DOHH2 (cell line): ENCODE results near the gene POLR1D.

Experiments
- H3F3A ChIP-seq: fragments of 200-600 bp; sonication (generic), shearing (Covaris generic); 2 replicates; pipeline ENCODE4 v1.6.0; 2016; ENCODE audit warnings: antibody characterized with exemption, mild to moderate bottlenecking; ENCODE audit not compliant: control insufficient read depth, insufficient read depth
- H3K27ac ChIP-seq: fragments of 200-600 bp; sonication (generic); 2 replicates; pipeline ENCODE4 v1.5.1; 2014; ENCODE audit warnings: low read depth, mild to moderate bottlenecking, low read length, moderate library complexity
- H3K27me3 ChIP-seq: fragments of 200-600 bp; sonication (generic); 2 replicates; pipeline ENCODE4 v1.6.1; 2014; ENCODE audit warnings: mild to moderate bottlenecking, low read length, mixed read lengths; ENCODE audit not compliant: control insufficient read depth
- H3K36me3 ChIP-seq: fragments of 200-600 bp; sonication (generic); 2 replicates; pipeline ENCODE4 v1.6.1; 2014; ENCODE audit warnings: mild to moderate bottlenecking, low read length, moderate library complexity, mixed read lengths; ENCODE audit not compliant: control insufficient read depth
- H3K4me1 ChIP-seq: fragments of 200-600 bp; sonication (generic); 2 replicates; pipeline ENCODE4 v1.6.1; 2014; ENCODE audit warnings: mild to moderate bottlenecking, low read length, mixed read lengths; ENCODE audit not compliant: control insufficient read depth
- H3K4me2 ChIP-seq: fragments of 200-600 bp; sonication (generic); 2 replicates; pipeline ENCODE4 v1.6.0; 2014; ENCODE audit warnings: mild to moderate bottlenecking, low read length, moderate library complexity
- H3K4me3 ChIP-seq: fragments of 200-600 bp; sonication (generic); 2 replicates; pipeline ENCODE4 v1.5.1; 2014; ENCODE audit warnings: mild to moderate bottlenecking, low read length, mixed read lengths
- H3K79me2 ChIP-seq: fragments of 200-600 bp; sonication (generic); 2 replicates; pipeline ENCODE4 v1.6.1; 2014; ENCODE audit warnings: mild to moderate bottlenecking, low read length, mixed read lengths; ENCODE audit not compliant: control insufficient read depth
- H3K9me2 ChIP-seq: fragments of 200-600 bp; sonication (generic); replicated peaks from 2 replicates; pipeline ENCODE4 v1.6.1; 2014; ENCODE audit warnings: mild to moderate bottlenecking, low read length, mixed read lengths; ENCODE audit not compliant: control insufficient read depth
- H3K9me3 ChIP-seq: fragments of 200-600 bp; sonication (generic); 2 replicates; pipeline ENCODE4 v1.6.1; 2014; ENCODE audit warnings: antibody characterized with exemption, low read length, mixed read lengths; ENCODE audit not compliant: control insufficient read depth, insufficient read depth
- H4K20me1 ChIP-seq: fragments of 200-600 bp; sonication (generic); 2 replicates; pipeline ENCODE4 v1.6.0; 2014; ENCODE audit warnings: low read depth, mild to moderate bottlenecking, antibody characterized with exemption, low read length, moderate library complexity; ENCODE audit not compliant: control insufficient read depth, insufficient read depth
- CTCF ChIP-seq: fragments of 200-600 bp; sonication (generic); IDR thresholded peaks from one replicate; pipeline ENCODE4 v1.5.1; 2014; ENCODE audit warnings: antibody characterized with exemption, mild to moderate bottlenecking, low read depth, low read length; ENCODE audit not compliant: poor library complexity, severe bottlenecking
- EZH2phosphoT487 ChIP-seq: fragments of 200-600 bp; sonication (generic); IDR thresholded peaks from 2 replicates; pipeline ENCODE4 v1.6.1; 2017; ENCODE audit warnings: borderline replicate concordance, mild to moderate bottlenecking, antibody characterized with exemption, low read length, moderate library complexity, mixed read lengths

The POLR1D gene

GRCh38 chr13:27650312-27650711 lies 28.6 kb downstream of the POLR1D start:
- Histone ChIP-seq H3K36me3 (peaks cover 76% of the 10 kb centered on the region), H3K4me3 (no peak overlapping the region), H3K9me2 (no peaks in the 10 kb centered on the region), H3F3A (no peaks in the 10 kb centered on the region), H3K9me3 (no peaks in the 10 kb centered on the region; the same call in 1 of the 2 replicates), H3K27me3 (no peaks in the 10 kb centered on the region), H3K79me2 (peaks cover 32% of the 10 kb centered on the region), H3K4me2 (no peak overlapping the region), H3K27ac (no peak overlapping the region), H3K4me1 (no peaks in the 10 kb centered on the region), H4K20me1 (no peaks in the 10 kb centered on the region)
- TF ChIP-seq EZH2phosphoT487 (no peak), CTCF (no peak)

GRCh38 chr13:27654059-27654458 lies 32.4 kb downstream of the POLR1D start:
- peaks cover 50% of the 10 kb centered on the region for H3K36me3 ChIP-seq
- no peak overlapping the region for H3K4me3 ChIP-seq
- H3K4me2 ChIP-seq, result no peak overlapping the region
- H3K27ac ChIP-seq, result no peak overlapping the region
- TF ChIP-seq EZH2phosphoT487 (no peak), CTCF (no peak)
- no peaks in the 10 kb centered on the region for H3F3A ChIP-seq
- H4K20me1 ChIP-seq, result no peaks in the 10 kb centered on the region
- H3K9me2 ChIP-seq, result no peaks in the 10 kb centered on the region
- no peaks in the 10 kb centered on the region for H3K4me1 ChIP-seq
- H3K27me3 ChIP-seq, result no peaks in the 10 kb centered on the region
- no peaks in the 10 kb centered on the region; the same call in 1 of the 2 replicates for H3K9me3 ChIP-seq
- H3K79me2 ChIP-seq, result peaks cover 32% of the 10 kb centered on the region

- Histone ChIP-seq H3K4me2 (no peak overlapping the region), H3K27ac (no peak overlapping the region), H3K4me3 (no peak overlapping the region), H3K9me2 (no peaks in the 10 kb centered on the region), H3K79me2 (peaks cover 32% of the 10 kb centered on the region), H4K20me1 (no peaks in the 10 kb centered on the region), H3K4me1 (no peaks in the 10 kb centered on the region), H3K27me3 (no peaks in the 10 kb centered on the region), H3K9me3 (no peaks in the 10 kb centered on the region; the same call in 1 of the 2 replicates), H3K36me3 (peaks cover 45% of the 10 kb centered on the region), H3F3A (no peaks in the 10 kb centered on the region)
- TF ChIP-seq CTCF, result no peak
- no peak for TF ChIP-seq EZH2phosphoT487
Observed at GRCh38 chr13:27654816-27655215, 33.1 kb downstream of the POLR1D start.

- H3K27me3 ChIP-seq, result no peaks in the 10 kb centered on the region
- TF ChIP-seq CTCF, result no peak
- no peak for TF ChIP-seq EZH2phosphoT487
- H3K9me2 ChIP-seq, result no peaks in the 10 kb centered on the region
- H3K79me2 ChIP-seq, result peaks cover 26% of the 10 kb centered on the region
- no peaks in the 10 kb centered on the region for H3K4me1 ChIP-seq
- H3K36me3 ChIP-seq, result peaks cover 25% of the 10 kb centered on the region
- no peak overlapping the region for H3K27ac ChIP-seq
- H4K20me1 ChIP-seq, result no peaks in the 10 kb centered on the region
- no peak overlapping the region for H3K4me2 ChIP-seq
- H3K9me3 ChIP-seq, result no peaks in the 10 kb centered on the region
- no peaks in the 10 kb centered on the region for H3F3A ChIP-seq
- H3K4me3 ChIP-seq, result no peak overlapping the region
Observed at GRCh38 chr13:27657724-27658123, 36.0 kb downstream of the POLR1D start.
